Brain microvascular endothelial cell (primary cell): Measurements from ENCODE around the gene CREB5.

Source experiments
- DNase-seq: peaks from one replicate; pipeline ENCODE4 v3.0.0-alpha.2; 2020
- H3K27ac ChIP-seq: fragments of 250-450 bp; sonication (Bioruptor Pico); 2 replicates; pipeline ENCODE4 v1.5.1; 2020; ENCODE audit warnings: mild to moderate bottlenecking, moderate library complexity
- H3K27me3 ChIP-seq: fragments of 250-450 bp; sonication (Bioruptor Pico); replicated peaks from 2 replicates; pipeline ENCODE4 v1.5.1; 2020; ENCODE audit warnings: mild to moderate bottlenecking
- H3K36me3 ChIP-seq: fragments of 250-450 bp; sonication (Bioruptor Pico); replicated peaks from 2 replicates; pipeline ENCODE4 v1.5.1; 2020; ENCODE audit warnings: mild to moderate bottlenecking
- H3K4me3 ChIP-seq: 2 replicates; pipeline ENCODE4 v1.5.1; 2011; ENCODE audit warnings: low read depth, mild to moderate bottlenecking, control low read depth, low read length, moderate library complexity
- CTCF ChIP-seq: IDR thresholded peaks from 2 replicates; pipeline ENCODE4 v1.5.1; 2011; ENCODE audit warnings: low read depth, mild to moderate bottlenecking, moderate library complexity, low read length, control low read depth, inconsistent platforms; ENCODE audit errors: missing control alignments
- in situ Hi-C: cut with HindIII; loops from 2 replicates; pipeline ENCODE4 v1.10.0; 2017; ENCODE audit warnings: low sequenced_read_pairs, low pct_ligation_motif_present

CREB5 gene

GRCh38 chr7:28456044-28456443, 43.7 kb downstream of the CREB5 start:
- Histone ChIP-seq H3K36me3 (no peaks in the 10 kb centered on the region), H3K4me3 (no peak overlapping the region), H3K27me3 (no peaks in the 10 kb centered on the region), H3K27ac (no peak overlapping the region)
- no peak for DNase-seq
- in situ Hi-C loops, result no loop called here
- TF ChIP-seq CTCF, result no peak

DNA sequence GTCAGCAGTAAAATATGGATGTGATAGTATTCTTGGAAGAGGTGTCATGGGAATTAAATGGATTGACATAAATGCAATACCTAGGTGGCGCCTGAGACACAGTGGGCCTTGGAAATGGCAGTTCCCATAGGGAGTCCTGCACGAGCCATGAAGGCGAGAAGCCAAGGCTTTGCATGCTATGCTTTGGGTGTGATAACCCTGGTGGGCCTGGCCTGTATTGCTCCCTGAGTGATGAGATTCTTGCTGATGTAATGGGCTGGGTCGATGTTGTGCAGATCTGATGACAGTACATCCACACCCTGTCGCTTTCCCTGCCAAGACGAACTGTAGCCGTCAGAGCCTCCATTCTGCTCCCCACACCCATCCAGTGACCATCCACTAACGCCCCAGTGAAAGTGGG, 46.4 kb downstream of the CREB5 start:
- H3K27me3 ChIP-seq, result no peaks in the 10 kb centered on the region
- no peaks in the 10 kb centered on the region for H3K36me3 ChIP-seq
- H3K27ac ChIP-seq, result no peak overlapping the region
- DNase-seq, result no peak
- no peak for TF ChIP-seq CTCF
- H3K4me3 ChIP-seq, result no peak overlapping the region
- in situ Hi-C loops, result no loop called here

DNA sequence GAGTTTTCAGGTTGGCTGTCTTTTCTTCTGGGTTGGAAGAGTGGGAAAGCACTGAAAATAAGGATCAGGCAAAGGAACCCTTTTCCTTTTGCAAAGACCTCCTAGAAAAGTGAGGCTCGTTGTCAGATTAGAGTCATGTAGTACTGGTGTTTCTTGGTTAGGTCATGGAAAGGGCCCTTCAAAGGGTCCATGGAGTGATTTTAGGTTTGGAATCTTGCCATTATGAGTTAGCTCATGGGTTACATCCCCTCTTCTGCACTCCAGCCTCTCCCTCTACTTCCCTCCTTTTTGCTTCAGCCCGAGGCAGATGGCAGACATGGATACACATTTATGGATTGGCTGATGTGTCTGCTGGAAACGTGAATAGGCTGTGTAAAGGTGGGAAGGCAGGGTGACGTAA, 47.0 kb downstream of the CREB5 start:
- Histone ChIP-seq H3K27ac (no peak overlapping the region), H3K36me3 (no peaks in the 10 kb centered on the region), H3K27me3 (no peaks in the 10 kb centered on the region), H3K4me3 (no peak overlapping the region)
- in situ Hi-C loops, result no loop called here
- DNase-seq, result no peak
- TF ChIP-seq CTCF, result no peak

GRCh38 chr7:28465697-28466096, 53.4 kb downstream of the CREB5 start:
- H3K27me3 ChIP-seq, result no peaks in the 10 kb centered on the region

GRCh38 chr7:28466341-28466740, 54.0 kb downstream of the CREB5 start:
- in situ Hi-C loops, result no loop called here
- Histone ChIP-seq H3K27me3 (no peaks in the 10 kb centered on the region), H3K4me3 (no peak overlapping the region)

More at GRCh38 chr7:28465697-28466096, 53.4 kb downstream of the CREB5 start:
- Histone ChIP-seq H3K4me3 (no peak overlapping the region), H3K27ac (no peak overlapping the region), H3K36me3 (no peaks in the 10 kb centered on the region)
- no peak for TF ChIP-seq CTCF
- in situ Hi-C loops, result no loop called here
- no peak for DNase-seq

More at GRCh38 chr7:28466341-28466740, 54.0 kb downstream of the CREB5 start:
- Histone ChIP-seq H3K36me3 (no peaks in the 10 kb centered on the region), H3K27ac (no peak overlapping the region)
- DNase-seq, result no peak
- no peak for TF ChIP-seq CTCF
